T-helper 2 cell treated with Interferon-gamma antibody and Interleukin-4, amounts not matched to agents 5 μg/mL and 100 μg/mL, for 36 hours (primary cell): Measurements from ENCODE around the gene IL17REL.

Experiments used
- DNase-seq: peaks from one replicate; pipeline ENCODE4 v3.0.0; 2021; ENCODE audit warnings: low spot score
- H3K27ac Mint-ChIP-seq: one replicate; pipeline ENCODE4 v1.8.0; 2021; ENCODE audit warnings: mild to moderate bottlenecking, mixed read lengths
- H3K27me3 Mint-ChIP-seq: one replicate; pipeline ENCODE4 v1.8.0; 2021; ENCODE audit warnings: low read depth, mixed read lengths
- H3K36me3 Mint-ChIP-seq: one replicate; pipeline ENCODE4 v1.8.0; 2021; ENCODE audit warnings: low read depth, mixed read lengths
- H3K4me1 Mint-ChIP-seq: one replicate; pipeline ENCODE4 v1.8.0; 2021; ENCODE audit warnings: low read depth, mixed read lengths
- H3K4me3 Mint-ChIP-seq: one replicate; pipeline ENCODE4 v1.8.0; 2022; ENCODE audit warnings: mild to moderate bottlenecking, moderate library complexity, mixed read lengths
- H3K9me3 Mint-ChIP-seq: one replicate; pipeline ENCODE4 v1.8.0; 2021; ENCODE audit warnings: mixed read lengths

The IL17REL gene

GRCh38 chr22:50012211-50013181, at the start of gene IL17REL:
IL17REL (minus strand) TSS chr22:50012765; CDS start chr22:50012646, 119 bp downstream.
- Mint-ChIP-seq H3K27ac (no peak within 1 kb of the TSS), H3K4me1 (peaks cover 2% of the 10 kb centered on the region), H3K4me3 (no peak within 1 kb of the TSS), H3K27me3 (peaks cover 13% of the 10 kb centered on the region), H3K9me3 (no peaks in the 10 kb centered on the region), H3K36me3 (no peaks in the 10 kb centered on the region)
- DNase-seq, result no peak

- Mint-ChIP-seq H3K4me3 (no peak overlapping the region), H3K36me3 (no peaks in the 10 kb centered on the region), H3K27me3 (peaks cover 16% of the 10 kb centered on the region), H3K4me1 (no peaks in the 10 kb centered on the region), H3K27ac (no peak overlapping the region), H3K9me3 (no peaks in the 10 kb centered on the region)
- no peak for DNase-seq
These were observed 49.3 kb upstream of the IL17REL start for GRCh38 chr22:50061824-50062355.

- Mint-ChIP-seq H3K27ac (no peak overlapping the region), H3K4me3 (no peak overlapping the region), H3K4me1 (no peaks in the 10 kb centered on the region), H3K9me3 (no peaks in the 10 kb centered on the region), H3K36me3 (no peaks in the 10 kb centered on the region), H3K27me3 (peaks cover 16% of the 10 kb centered on the region)
- no peak for DNase-seq
These were observed 48.7 kb upstream of the IL17REL start for GRCh38 chr22:50061141-50061823.

- H3K4me3 Mint-ChIP-seq, result no peak overlapping the region
- no peak for DNase-seq
- H3K27ac Mint-ChIP-seq, result no peak overlapping the region
- H3K9me3 Mint-ChIP-seq, result no peaks in the 10 kb centered on the region
- H3K36me3 Mint-ChIP-seq, result no peaks in the 10 kb centered on the region
- peaks cover 18% of the 10 kb centered on the region for H3K27me3 Mint-ChIP-seq
- no peaks in the 10 kb centered on the region for H3K4me1 Mint-ChIP-seq
These were observed 48.0 kb upstream of the IL17REL start for GRCh38 chr22:50060441-50061140.

GRCh38 chr22:50059881-50060262, 47.3 kb upstream of the IL17REL start:
- Mint-ChIP-seq H3K4me1 (no peaks in the 10 kb centered on the region), H3K4me3 (no peak overlapping the region), H3K9me3 (no peaks in the 10 kb centered on the region), H3K27ac (no peak overlapping the region), H3K27me3 (peaks cover 20% of the 10 kb centered on the region), H3K36me3 (no peaks in the 10 kb centered on the region)
- DNase-seq, result no peak

- no peaks in the 10 kb centered on the region for H3K9me3 Mint-ChIP-seq
- DNase-seq, result no peak
- H3K4me3 Mint-ChIP-seq, result no peak overlapping the region
- H3K27ac Mint-ChIP-seq, result no peak overlapping the region
- H3K36me3 Mint-ChIP-seq, result no peaks in the 10 kb centered on the region
- peaks cover 20% of the 10 kb centered on the region for H3K27me3 Mint-ChIP-seq
- H3K4me1 Mint-ChIP-seq, result no peaks in the 10 kb centered on the region
These were observed 46.6 kb upstream of the IL17REL start for GRCh38 chr22:50058906-50059880.

- Mint-ChIP-seq H3K4me3 (no peak within 1 kb of the TSS), H3K4me1 (no peaks in the 10 kb centered on the region), H3K27me3 (peaks cover 20% of the 10 kb centered on the region), H3K27ac (no peak within 1 kb of the TSS), H3K36me3 (no peaks in the 10 kb centered on the region), H3K9me3 (peaks cover 6% of the 10 kb centered on the region)
- no peak for DNase-seq
These were observed 45.7 kb upstream of the IL17REL start, which contains the start of gene TTLL8 for GRCh38 chr22:50058061-50058905. TTLL8 (minus strand) TSS chr22:50058298.

- peaks cover 7% of the 10 kb centered on the region for H3K9me3 Mint-ChIP-seq
- no peaks in the 10 kb centered on the region for H3K4me1 Mint-ChIP-seq
- peaks cover 20% of the 10 kb centered on the region for H3K27me3 Mint-ChIP-seq
- no peak overlapping the region for H3K27ac Mint-ChIP-seq
- H3K36me3 Mint-ChIP-seq, result no peaks in the 10 kb centered on the region
- no peak overlapping the region for H3K4me3 Mint-ChIP-seq
- no peak for DNase-seq
These were observed 44.9 kb upstream of the IL17REL start for GRCh38 chr22:50057278-50058060.

- Mint-ChIP-seq H3K9me3 (peaks cover 11% of the 10 kb centered on the region), H3K27me3 (peaks cover 20% of the 10 kb centered on the region), H3K4me1 (no peaks in the 10 kb centered on the region), H3K36me3 (no peaks in the 10 kb centered on the region), H3K27ac (no peak overlapping the region), H3K4me3 (no peak overlapping the region)
- no peak for DNase-seq
These were observed 43.8 kb upstream of the IL17REL start for GRCh38 chr22:50056214-50056972.

- no peak for DNase-seq
- Mint-ChIP-seq H3K4me3 (no peak overlapping the region), H3K27me3 (peaks cover 7% of the 10 kb centered on the region), H3K9me3 (peaks cover 11% of the 10 kb centered on the region), H3K27ac (no peak overlapping the region), H3K4me1 (no peaks in the 10 kb centered on the region), H3K36me3 (no peaks in the 10 kb centered on the region)
These were observed 41.3 kb upstream of the IL17REL start for GRCh38 chr22:50053861-50054260.

- no peaks in the 10 kb centered on the region for H3K36me3 Mint-ChIP-seq
- no peak for DNase-seq
- no peaks in the 10 kb centered on the region for H3K4me1 Mint-ChIP-seq
- H3K27ac Mint-ChIP-seq, result no peak overlapping the region
- peaks cover 11% of the 10 kb centered on the region for H3K9me3 Mint-ChIP-seq
- peaks cover 4% of the 10 kb centered on the region for H3K27me3 Mint-ChIP-seq
- no peak overlapping the region for H3K4me3 Mint-ChIP-seq
These were observed 39.4 kb upstream of the IL17REL start for GRCh38 chr22:50051930-50052329.
